T-helper 1 cell treated with Interleukin-12 subunit alpha and Interleukin-12 subunit beta and Interleukin-4 antibody, amounts not matched to agents 30 ng/mL and 1 ng/mL, for 36 hours (primary cell): ENCODE results near the gene LSAMP. TPM values are rescaled to one million over a fixed set of nuclear protein-coding genes. Genes with fewer than 3 reads are reported as not detected.

Experiments
- intact Hi-C: fragments of 100-400 bp; cut with micrococcal nuclease; formaldehyde crosslinking; loops from one replicate; pipeline ENCODE4 v1.15.1; 2024
- total RNA-seq: library from RNA; stranded (reverse); gene quantifications from 2 replicates; pipeline ENCODE4 v1.2.3, GENCODE V29; 2022

The LSAMP gene
- total RNA-seq, 1 donor from 2014 or later = not detected

DNA sequence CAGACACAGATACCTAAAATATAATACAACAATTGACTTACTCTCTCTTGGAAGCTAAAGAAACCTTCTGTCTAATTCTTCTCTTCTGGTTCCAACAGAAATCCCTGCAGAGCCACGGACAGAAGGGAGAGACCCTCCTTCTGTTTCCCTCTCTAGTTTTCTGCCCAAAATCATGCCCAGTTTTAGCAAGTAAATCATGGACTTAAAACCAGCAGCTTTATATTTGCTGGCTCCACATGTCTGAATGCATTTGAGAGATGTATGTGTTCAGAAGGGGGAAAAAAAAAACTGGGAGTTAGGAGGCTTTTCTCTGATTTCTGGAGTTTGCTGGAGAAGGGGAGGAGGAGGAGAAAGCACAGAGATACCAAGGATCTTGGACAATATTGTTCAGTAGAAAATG lies 147.1 kb downstream of the LSAMP start:
- intact Hi-C loops = no loop called here

DNA sequence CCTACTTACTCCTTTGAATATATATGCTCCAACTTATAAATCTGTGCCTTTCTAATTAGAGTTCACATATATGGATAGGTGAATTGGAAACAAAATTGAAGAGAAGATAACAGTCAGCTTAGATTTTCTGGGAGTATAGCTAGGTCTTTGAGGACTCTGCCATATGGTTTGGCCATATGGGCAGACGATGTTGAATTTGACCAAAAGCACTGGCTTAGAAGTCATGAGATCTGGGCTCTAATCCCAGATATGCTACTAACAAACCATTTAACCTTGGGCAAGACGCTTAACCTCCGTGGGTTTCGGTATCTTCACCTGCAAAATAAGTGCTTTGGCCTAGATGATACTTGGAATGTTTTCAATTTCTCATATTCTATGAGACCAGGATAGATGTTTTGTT lies 154.1 kb downstream of the LSAMP start:
- intact Hi-C loops = no loop called here

DNA sequence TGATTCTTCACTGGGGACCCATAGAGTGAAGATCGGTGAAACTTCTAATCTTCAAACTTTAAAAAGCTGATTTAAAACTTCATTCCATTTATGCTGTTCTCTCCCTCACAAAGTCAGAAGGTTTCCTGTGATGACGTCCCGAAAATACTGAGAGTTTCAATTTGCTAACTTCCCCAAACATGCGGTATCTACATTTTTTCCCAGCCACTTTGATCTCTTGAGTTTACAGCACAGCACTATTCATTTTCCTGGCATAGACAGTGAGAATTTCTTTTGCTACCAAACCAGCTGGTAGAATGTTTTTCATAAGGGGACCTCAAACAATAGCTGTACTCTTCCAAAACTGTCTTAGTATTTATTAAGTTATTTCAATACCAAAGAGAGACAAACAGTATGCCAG lies 156.8 kb downstream of the LSAMP start:
- intact Hi-C loops = no loop called here

DNA sequence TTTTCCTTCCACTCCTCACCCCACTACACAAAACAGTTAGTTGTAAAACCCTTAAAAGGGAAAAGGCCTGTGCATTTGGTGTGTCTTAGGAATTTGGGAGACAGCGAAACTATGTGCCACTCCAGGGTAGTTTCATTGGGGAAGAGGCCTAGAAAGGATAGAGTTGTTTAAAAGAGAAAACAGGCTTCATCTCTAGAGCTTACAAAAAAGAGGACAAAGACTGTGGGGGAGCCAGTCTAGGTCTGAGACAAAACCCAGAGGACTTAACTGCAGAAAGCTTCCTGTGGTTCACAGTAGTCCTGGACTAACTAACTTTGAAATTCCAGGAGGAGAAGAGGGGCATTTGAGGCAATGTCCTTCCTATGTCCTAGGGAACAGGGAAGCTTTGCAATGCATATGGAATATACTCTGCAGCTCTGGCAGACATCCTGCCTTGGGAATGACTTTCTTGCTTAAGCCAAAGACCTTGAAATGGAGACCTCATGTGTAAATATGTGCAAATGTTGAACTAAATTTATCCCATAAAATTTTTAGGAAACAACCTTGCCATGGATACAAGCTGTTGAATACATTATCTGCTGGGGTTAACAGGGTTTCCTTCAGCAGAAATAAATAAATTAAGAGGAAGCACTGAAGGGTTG lies 159.4 kb downstream of the LSAMP start:
- intact Hi-C loops = no loop called here

DNA sequence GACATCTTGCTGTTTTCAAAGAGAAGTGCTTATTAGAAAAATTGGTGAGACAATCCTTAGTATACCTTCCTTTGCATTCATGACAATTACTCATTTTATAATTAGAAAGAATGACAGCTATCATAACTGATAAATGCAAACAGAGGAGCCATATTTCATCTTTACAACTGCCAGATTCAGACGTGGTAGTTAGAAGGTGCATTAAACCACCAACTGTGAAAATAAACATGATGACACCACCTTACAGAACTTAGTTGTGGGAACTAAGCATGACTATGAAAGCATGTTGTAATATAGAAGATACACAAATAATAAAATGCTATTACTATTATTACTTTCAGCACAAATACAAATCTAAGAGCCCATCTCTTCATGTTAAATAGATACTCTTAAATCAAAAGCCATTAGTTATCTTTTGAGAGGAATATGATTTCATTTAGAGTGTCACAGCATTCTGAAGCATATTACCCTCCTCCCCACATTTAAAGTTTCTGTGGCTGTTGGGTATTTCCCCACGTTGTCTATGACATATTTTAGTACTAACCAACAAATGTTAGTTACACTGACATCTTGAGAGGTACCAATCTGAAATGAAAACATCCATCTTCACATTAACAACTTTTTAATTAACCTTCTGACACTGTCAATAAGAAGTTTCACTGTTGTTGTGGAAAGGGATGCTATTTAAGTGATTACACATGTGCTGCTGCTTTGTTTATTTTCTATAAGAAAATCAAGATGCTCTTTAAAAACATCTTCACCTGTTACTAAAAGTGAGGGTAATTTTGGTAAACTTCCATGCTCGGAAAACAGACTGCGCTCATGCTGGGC lies 163.8 kb downstream of the LSAMP start:
- intact Hi-C loops = no loop called here

DNA sequence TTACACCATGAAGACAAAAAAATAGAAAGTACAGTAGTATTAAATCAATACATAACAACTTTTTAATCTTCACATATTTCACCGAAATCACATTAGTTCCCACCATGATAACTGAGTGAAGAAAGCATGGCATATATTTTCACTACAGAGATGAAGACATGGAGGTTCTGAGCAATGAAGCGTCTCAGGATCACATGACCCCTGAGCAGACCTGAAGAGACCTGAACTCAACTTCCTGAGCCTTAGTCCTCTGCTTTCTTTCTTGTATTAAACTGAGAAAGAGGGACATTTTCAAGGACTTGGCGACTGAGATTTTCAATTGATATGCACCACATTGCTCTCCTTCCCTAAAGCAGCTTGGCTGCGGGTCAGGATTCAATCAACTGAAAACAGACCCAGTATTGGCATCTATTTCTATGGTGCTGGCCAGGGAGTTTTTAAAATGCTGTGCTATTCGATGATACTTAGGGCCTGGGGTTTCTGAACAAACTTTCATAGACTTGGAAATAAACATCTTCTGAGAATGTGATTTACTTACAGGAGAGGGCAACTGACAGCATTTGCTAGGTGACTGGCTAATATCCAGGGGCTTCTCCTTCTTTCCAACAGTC lies 165.1 kb downstream of the LSAMP start:
- intact Hi-C loops = no loop called here

DNA sequence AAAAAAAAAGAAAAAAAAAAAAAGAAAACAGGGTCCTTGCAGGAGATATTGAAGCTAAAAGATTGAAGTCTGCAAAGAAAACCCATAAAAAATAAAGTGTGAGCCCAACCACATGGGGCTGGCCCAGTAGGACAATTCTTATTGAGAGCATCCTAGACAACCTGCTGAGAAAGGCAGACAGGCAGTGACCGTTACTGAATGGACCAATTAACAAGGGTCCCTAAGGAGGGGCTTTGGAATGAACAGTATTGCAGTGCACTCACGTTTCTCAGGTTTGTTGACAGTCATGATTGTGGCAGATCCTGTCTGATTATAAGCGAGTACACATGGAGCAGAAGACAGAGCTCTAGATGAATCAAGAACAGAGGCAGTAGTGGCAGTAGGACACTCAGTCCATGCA lies 168.6 kb downstream of the LSAMP start:
- intact Hi-C loops = no loop called here

DNA sequence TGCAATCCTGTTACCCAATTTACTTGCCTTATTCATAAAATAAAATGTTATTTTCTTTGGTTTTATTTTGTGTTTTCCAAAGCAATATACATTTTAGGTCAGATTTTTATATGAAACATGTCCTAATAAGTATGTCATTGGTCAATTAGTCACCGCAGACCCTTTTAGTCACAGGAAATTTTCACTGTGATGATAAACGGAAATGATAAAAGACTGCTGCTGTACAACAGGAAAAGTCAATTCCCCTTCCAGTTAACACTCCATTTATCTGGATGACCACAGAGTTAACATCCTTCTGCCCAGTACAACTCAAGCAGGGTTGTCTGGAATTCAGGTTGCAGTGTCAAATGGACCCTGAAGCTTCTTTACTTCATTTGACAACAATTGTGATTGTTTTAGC lies 175.2 kb downstream of the LSAMP start:
- intact Hi-C loops = no loop called here

DNA sequence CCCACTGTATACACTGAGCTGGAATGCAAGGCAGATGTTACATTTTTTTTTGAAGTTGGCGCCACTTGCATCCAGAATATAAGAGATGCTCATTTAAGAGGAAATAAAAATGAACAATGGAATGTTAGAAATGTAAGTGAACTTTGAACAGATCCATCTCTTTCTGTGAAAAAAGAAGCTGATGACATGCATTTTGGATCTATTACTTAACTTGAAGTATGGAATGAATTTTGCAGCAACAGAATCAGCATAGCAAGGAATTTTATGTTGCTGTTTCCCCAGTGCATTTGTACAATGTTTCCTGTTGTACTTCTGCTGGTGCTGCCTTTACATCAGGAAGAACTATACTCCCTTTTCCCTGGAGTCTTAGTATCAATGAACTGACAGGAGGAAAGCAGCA lies 178.2 kb downstream of the LSAMP start:
- intact Hi-C loops = no loop called here

DNA sequence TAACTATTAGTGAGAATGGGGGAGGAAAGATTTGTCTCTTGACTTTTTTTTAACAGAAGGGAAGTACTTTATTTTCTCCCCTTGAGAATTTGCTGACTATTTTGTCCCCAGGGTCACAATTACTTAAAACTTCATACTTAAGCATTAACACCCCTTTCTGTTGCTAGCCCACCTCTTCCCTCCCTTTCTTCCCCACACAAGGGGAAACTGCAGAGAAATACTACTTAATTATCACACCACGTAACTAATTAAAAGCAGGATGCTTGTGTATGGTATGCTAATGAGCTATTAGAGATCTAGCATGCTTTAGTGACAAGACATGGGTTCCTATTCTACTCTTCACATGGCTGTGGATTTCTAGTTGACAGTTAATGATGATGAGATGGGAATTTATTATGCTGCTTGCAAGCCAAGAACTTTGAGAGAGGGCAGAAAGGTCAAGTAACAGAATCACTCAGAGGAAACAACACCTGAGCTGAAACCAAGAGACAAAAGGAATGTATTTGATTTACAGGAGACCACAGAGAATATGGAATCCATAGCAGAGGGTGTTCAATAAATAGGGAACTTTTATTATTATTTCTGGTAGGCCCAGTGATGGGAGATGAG lies 179.2 kb downstream of the LSAMP start:
- intact Hi-C loops = no loop called here

DNA sequence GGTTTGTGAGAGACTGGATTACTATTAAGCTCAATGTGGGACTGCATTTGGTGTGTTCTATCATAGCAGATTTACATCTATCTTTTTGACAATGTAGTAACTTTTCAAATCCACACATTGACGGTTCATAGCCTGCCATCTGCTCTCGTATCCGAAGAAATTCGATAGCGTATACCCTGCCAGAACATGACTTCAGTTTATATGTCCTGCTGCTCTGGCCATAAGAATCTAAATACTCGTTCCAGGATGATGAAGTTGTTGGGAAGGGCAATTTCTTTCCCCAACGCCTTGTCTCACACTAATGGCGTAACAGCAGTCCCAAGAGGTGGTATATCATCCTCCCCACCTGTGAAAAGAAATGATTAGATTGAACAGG lies 180.0 kb downstream of the LSAMP start:
- intact Hi-C loops = no loop called here

DNA sequence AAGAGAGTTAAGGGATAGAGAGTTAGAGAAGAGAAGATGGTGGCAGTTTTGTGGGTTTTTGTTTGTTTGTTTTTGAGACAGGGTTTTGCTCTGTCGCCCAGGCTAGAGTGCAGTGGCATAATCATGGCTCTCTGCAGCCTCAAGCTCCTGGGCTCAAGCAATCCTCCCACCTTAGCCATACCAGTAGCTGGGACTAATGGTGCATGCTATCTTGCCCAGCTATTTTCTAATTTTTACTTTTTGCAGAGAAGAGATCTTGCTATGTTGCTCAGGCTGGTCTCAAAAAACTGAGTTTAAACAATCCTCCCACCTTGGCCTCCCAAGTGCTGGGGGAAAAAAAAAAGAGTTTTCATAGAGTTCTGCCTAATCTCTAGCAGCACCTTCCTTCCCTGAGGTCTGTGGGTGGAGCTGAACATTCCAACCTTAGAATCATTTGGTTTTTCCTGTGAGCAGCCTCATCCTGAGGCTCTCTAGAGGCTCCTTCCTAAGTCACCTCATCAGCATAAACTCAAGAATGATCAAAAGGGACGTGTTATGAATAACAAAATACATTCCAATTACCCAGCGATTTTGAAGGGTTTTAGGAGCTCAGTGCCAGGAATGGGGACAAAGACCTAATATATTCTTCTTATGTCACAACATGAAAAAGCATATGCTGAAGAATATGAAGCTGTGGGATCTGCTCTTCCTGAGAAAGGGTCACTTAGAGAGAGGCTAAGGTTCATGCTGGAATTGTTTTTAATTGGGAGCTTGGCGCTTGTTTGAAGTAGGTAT lies 180.6 kb downstream of the LSAMP start:
- intact Hi-C loops = no loop called here

DNA sequence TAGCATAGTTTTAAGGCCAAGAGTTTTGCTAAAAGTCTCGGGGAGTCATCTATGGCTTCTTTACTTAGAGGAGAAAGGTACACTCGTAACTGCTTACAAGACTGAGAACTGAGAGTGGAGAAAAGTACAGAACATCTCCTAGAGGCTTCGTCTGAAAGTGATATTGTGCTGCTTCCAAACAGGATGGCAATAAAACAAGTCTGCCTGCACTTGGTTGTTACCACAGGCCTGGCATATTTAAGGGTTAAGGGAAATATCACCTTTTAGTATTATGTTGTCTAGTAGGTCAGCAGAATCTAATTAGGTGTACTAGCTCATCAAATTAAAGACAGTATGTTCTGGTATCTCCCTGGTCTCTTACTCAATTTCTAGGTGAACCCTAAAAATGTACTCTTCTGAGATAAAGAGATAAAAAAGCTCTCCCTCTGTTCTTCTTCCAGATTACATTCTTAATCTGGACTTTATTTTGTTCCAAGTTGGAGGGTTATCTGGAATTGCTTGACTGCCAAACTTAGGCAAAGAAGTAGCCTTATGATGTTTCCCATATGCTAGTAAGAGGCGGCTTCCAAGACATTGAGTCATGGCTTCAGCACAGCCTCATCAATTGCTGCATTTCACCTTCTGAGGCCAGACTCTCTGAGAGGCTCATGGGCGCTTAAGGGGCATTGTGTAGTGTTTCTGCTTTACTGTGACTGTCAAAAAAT lies 181.3 kb downstream of the LSAMP start:
- intact Hi-C loops = no loop called here

DNA sequence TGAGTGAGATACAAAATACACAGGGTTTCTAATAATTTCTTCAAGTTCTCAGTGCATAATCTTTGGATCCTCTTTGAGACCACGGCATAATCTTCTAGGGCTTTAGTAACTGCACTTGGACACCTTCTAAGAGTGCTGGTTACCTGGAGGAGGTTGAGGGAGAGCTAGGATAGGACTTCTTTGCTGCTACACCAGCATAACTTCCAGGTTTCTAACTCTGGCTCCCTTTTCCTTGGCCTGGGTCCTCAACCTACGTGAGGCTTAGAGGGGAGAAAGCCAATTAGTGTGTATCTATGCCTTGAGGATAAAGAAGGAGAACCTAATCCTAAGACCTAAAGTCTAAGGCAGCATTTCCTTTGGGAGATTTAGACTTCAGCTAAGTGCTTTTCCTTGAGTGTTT lies 184.8 kb downstream of the LSAMP start:
- intact Hi-C loops = no loop called here

DNA sequence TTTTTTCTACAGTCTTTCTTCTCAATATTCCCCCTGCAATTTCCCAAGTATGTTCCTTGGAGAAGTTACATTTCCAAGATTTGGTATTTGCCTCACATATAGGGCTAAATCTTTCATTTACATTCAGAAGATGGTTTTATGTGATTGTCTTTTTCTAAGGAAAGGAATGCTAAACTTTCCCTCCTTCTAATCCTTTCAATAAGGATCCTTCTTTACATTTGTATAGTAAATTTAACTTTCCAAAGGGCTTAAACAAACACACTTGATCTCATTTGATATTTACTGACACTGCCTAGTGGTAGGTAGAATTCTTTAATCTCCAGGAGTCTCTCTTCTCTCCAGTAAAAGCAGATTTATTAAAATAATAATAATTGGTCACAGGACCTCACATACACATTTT lies 185.3 kb downstream of the LSAMP start:
- intact Hi-C loops = no loop called here

DNA sequence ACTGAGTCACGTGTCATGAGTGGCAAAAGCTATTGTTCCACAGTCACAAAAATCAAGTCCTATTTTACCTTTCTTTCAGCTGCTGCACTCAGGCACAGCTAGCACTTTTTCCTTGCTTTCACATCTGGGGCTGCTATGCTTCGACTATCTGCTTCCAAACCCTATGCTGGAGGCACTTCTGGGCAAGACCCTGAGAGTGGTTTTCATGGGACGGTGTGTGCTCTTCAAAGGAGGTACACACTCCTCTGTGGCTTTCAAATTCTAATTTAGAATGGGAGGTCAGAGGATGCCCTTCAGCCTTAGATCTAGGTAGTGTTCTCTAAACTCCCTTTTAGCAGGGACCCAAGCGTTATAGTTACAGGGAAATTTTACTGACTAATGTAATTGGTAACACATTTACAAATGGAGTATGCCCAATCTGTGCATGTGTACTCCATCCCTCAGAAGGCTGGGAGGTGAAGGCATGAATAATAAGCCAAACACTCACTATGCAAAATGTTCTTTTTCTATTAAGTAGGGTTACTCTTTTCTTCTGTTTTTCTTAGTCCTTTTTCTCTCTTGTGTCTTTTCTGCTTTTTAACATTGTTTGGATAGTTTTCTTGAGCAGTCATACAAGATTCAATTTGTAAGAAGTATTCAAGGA lies 188.3 kb downstream of the LSAMP start:
- intact Hi-C loops = no loop called here

DNA sequence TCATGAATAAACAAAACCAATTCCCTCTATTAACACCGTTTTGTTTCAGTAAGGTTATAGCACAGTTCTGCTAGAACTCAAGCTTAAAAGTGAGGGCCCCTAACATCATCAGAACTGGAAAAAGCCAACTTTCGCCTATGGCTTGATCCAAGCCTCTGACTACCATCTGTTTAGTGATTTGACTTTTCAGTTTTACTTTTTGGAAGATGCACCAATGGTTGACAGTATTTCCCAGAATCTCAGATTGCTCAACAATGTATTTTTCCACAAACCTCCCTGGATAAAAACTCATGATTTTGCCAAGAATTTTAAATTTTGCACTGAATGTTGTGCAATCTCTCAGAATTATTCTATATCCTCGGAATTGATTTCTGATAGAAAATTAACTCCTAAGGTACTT lies 190.7 kb downstream of the LSAMP start:
- intact Hi-C loops = no loop called here

DNA sequence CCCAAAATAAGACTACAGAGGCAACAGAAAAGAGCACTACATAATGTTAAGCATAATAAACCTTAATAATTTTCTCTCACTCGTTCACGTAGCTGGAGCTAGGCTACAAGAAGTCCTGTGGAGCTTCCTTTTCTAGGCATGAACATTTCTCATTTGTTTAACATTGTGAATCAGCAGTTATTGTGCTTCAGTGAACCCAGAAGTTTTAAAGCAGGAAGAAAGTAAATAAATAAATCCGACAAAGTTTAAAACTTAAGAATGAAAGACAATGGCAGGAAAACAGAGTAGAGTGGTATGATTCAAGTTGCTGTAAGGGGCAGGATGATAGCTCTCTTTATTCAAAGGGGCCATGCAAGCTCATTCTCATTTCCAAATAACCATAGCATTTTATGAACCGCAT lies 191.8 kb downstream of the LSAMP start:
- intact Hi-C loops = no loop called here

DNA sequence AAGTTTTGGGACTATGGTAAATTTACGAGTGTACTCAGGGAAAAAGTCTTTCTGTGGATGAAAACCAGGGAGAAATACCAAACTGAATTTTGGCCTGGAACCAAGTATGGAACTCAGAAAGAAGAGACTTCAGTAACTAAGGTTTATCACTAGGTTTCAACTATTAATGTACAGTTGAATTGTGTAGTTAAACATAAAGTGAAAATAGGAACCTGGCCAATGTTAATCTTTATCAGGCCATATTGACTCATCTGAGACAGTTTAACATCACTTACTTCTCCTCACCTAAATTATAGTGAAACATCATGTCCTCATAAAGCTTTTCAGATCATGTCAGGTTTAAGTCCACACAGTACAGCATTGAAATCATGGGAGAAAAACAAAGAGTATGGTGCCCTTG lies 197.7 kb downstream of the LSAMP start:
- intact Hi-C loops = no loop called here

DNA sequence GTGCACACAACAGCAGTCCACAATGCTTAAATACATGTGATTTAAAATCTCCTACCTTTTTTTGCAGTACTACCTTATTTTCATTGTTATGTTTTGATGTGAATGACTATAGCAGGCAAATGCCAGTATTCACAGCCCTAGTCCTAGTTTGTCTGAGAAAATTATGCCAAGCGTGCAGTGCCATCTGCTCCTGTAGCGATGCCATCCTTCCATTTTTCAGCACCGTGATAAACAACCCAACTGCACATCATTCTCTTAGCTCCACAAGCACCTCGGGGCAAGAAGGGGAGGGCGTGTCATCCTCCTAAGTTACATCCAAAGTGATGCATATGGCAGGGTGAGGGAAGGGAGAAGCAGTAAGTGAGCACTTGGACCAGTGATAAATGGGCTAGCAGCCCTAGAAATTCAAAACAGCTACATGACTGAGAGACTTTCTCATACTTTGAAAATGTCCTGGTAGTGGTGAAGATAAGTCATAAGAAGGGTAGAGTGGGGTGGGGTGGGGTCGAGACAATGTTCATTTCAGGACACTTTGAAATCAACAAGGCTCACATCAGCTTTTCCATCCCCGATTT lies 198.8 kb downstream of the LSAMP start:
- intact Hi-C loops = no loop called here
